IMR-90 (cell line): ENCODE results near the gene ARFIP1.

Source experiments
- POLR2A ChIP-seq: IDR thresholded peaks from 2 replicates; pipeline ENCODE4 v1.6.1; 2012; ENCODE audit warnings: mild to moderate bottlenecking, low read depth, low read length
- USF2 ChIP-seq: fragments of 150-350 bp; IDR thresholded peaks from 2 replicates; pipeline ENCODE4 v1.6.1; 2017; ENCODE audit warnings: mild to moderate bottlenecking, antibody characterized with exemption, low read length, low read depth
- TF ChIP-seq, protein P1 (sequence below): conservative IDR thresholded peaks from 2 replicates; pipeline ENCODE4 v1.5.1; 2012; ENCODE audit warnings: mild to moderate bottlenecking, low read depth, low read length, improper control_type of control experiment

DNA sequence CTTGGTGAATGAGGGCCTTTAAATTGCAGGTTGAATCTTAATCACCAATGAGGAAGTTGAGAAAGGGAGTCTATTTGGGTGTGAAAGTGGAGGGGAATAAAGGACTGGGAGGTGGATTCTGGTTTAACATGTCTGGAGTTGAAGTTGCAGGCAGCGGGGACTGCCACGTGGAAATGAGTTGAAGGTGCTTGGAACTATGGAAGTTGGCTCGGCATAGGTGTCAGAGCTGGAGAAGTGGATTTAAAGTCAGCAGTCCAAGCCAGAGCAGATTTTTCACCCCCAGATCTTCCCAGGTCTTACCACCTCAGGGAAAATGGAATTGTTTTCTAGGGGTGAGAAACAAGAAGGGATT is 45.1 kb upstream of the ARFIP1 start:
- TF ChIP-seq, protein P1, sequence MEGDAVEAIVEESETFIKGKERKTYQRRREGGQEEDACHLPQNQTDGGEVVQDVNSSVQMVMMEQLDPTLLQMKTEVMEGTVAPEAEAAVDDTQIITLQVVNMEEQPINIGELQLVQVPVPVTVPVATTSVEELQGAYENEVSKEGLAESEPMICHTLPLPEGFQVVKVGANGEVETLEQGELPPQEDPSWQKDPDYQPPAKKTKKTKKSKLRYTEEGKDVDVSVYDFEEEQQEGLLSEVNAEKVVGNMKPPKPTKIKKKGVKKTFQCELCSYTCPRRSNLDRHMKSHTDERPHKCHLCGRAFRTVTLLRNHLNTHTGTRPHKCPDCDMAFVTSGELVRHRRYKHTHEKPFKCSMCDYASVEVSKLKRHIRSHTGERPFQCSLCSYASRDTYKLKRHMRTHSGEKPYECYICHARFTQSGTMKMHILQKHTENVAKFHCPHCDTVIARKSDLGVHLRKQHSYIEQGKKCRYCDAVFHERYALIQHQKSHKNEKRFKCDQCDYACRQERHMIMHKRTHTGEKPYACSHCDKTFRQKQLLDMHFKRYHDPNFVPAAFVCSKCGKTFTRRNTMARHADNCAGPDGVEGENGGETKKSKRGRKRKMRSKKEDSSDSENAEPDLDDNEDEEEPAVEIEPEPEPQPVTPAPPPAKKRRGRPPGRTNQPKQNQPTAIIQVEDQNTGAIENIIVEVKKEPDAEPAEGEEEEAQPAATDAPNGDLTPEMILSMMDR, result no peak
- TF ChIP-seq USF2, result no peak
- no peak for TF ChIP-seq POLR2A
